SK-N-MC (cell line): ENCODE measurements around the gene KIF24.
"Not testable (repeated sequence)": the region's sequence is repeated elsewhere in the genome, so short reads cannot be mapped to it uniquely, and the experiment has no call there.

Source experiments
- DNase-seq: peaks from one replicate; pipeline ENCODE4 v3.0.0-alpha.2; 2011; ENCODE audit warnings: low read depth, low spot score
- H3K27ac ChIP-seq: fragments of 200-600 bp; sonication (generic); 2 replicates; pipeline ENCODE4 v1.5.1; 2016; ENCODE audit warnings: mixed run types
- H3K36me3 ChIP-seq: fragments of 200-600 bp; sonication (generic); 2 replicates; pipeline ENCODE4 v1.6.1; 2017; ENCODE audit warnings: antibody characterized with exemption, low read length, mixed read lengths; ENCODE audit not compliant: insufficient read depth
- H3K4me3 ChIP-seq: fragments of 200-600 bp; sonication (generic); 2 replicates; pipeline ENCODE4 v1.5.1; 2016
- H3K9ac ChIP-seq: fragments of 200-600 bp; sonication (generic); 2 replicates; pipeline ENCODE4 v1.8.0; 2017; ENCODE audit warnings: mixed run types, mixed read lengths; ENCODE audit not compliant: insufficient read length
- H3K9me3 ChIP-seq: fragments of 200-600 bp; sonication (generic); 2 replicates; pipeline ENCODE4 v1.6.1; 2017; ENCODE audit warnings: low read depth, mild to moderate bottlenecking, antibody characterized with exemption, low read length, moderate library complexity, mixed read lengths
- EZH2 ChIP-seq: fragments of 200-600 bp; sonication (generic); IDR thresholded peaks from one replicate; pipeline ENCODE4 v1.6.1; 2017; ENCODE audit warnings: antibody characterized with exemption
- FOXP2 ChIP-seq: optimal IDR thresholded peaks from 2 replicates; pipeline ENCODE3; 2011; ENCODE audit warnings: mild to moderate bottlenecking, moderate library complexity; ENCODE audit not compliant: insufficient read depth; ENCODE audit errors: extremely low read length, control extremely low read depth
- POLR2AphosphoS5 ChIP-seq: IDR thresholded peaks from 2 replicates; pipeline ENCODE4 v1.6.1; 2012; ENCODE audit warnings: mild to moderate bottlenecking, low read depth, low read length, borderline replicate concordance

KIF24 gene

GRCh38 chr9:34366365-34366764, 37.3 kb upstream of the KIF24 start:
- no peak overlapping the region for H3K27ac ChIP-seq
- TF ChIP-seq POLR2AphosphoS5, result no peak
- no peak for TF ChIP-seq FOXP2
- no peak for TF ChIP-seq EZH2
- H3K4me3 ChIP-seq, result no peak overlapping the region
- no peak overlapping the region for H3K9ac ChIP-seq
- DNase-seq, result no peak
- H3K9me3 ChIP-seq, result no peaks in the 10 kb centered on the region
- H3K36me3 ChIP-seq, result no peaks in the 10 kb centered on the region

GRCh38 chr9:34365282-34365681, 36.2 kb upstream of the KIF24 start:
- H3K36me3 ChIP-seq, result no peaks in the 10 kb centered on the region
- no peak overlapping the region for H3K9ac ChIP-seq
- H3K4me3 ChIP-seq, result no peak overlapping the region
- H3K9me3 ChIP-seq, result no peaks in the 10 kb centered on the region
- no peak for TF ChIP-seq EZH2
- TF ChIP-seq POLR2AphosphoS5, result no peak
- no peak for TF ChIP-seq FOXP2
- DNase-seq, result no peak
- no peak overlapping the region for H3K27ac ChIP-seq

- peak overlapping the region; percentile 67 for H3K9ac ChIP-seq
- no peak for TF ChIP-seq EZH2
- peak; percentile 66 for TF ChIP-seq POLR2AphosphoS5
- no peaks in the 10 kb centered on the region for H3K9me3 ChIP-seq
- peak overlapping the region; percentile 97 for H3K27ac ChIP-seq
- peak; percentile 98 for DNase-seq
- H3K36me3 ChIP-seq, result no peaks in the 10 kb centered on the region
- H3K4me3 ChIP-seq, result peak overlapping the region; percentile 80
These were observed 34.7 kb upstream of the KIF24 start for GRCh38 chr9:34363619-34364351.

- Histone ChIP-seq H3K4me3 (no peak overlapping the region), H3K9ac (no peak overlapping the region), H3K27ac (no peak overlapping the region), H3K9me3 (no peaks in the 10 kb centered on the region), H3K36me3 (no peaks in the 10 kb centered on the region)
- TF ChIP-seq FOXP2, result no peak
- no peak for TF ChIP-seq EZH2
- no peak for TF ChIP-seq POLR2AphosphoS5
- no peak for DNase-seq
These were observed 33.6 kb upstream of the KIF24 start for GRCh38 chr9:34362614-34363214.

GRCh38 chr9:34352957-34353356, 23.9 kb upstream of the KIF24 start:
- not testable (repeated sequence) for H3K4me3 ChIP-seq, H3K36me3 ChIP-seq, H3K9ac ChIP-seq, H3K27ac ChIP-seq, H3K9me3 ChIP-seq, DNase-seq

GRCh38 chr9:34352122-34352652, 23.1 kb upstream of the KIF24 start:
- H3K9ac ChIP-seq, H3K27ac ChIP-seq, H3K9me3 ChIP-seq, H3K4me3 ChIP-seq, H3K36me3 ChIP-seq, DNase-seq: not testable (repeated sequence)

- Histone ChIP-seq H3K36me3 (no peaks in the 10 kb centered on the region), H3K9ac (no peak overlapping the region), H3K4me3 (no peak overlapping the region), H3K9me3 (no peaks in the 10 kb centered on the region), H3K27ac (no peak overlapping the region)
- TF ChIP-seq POLR2AphosphoS5, result no peak
- no peak for TF ChIP-seq FOXP2
- no peak for TF ChIP-seq EZH2
- no peak for DNase-seq
These were observed 20.3 kb upstream of the KIF24 start for GRCh38 chr9:34349324-34349723.

GRCh38 chr9:34347800-34348158, 18.7 kb upstream of the KIF24 start:
- H3K36me3 ChIP-seq, result peaks cover 3% of the 10 kb centered on the region; the same call in 1 of the 2 replicates
- TF ChIP-seq POLR2AphosphoS5 (no peak), EZH2 (no peak), FOXP2 (no peak)
- no peak overlapping the region for H3K4me3 ChIP-seq
- no peak for DNase-seq
- H3K27ac ChIP-seq, result no peak overlapping the region
- H3K9ac ChIP-seq, result no peak overlapping the region
- H3K9me3 ChIP-seq, result no peaks in the 10 kb centered on the region
